Measurements from ENCODE around the gene EID2. TPM values are rescaled to one million over a fixed set of nuclear protein-coding genes. Genes with fewer than 3 reads are reported as not detected.
A peak's percentile ranks its signal among the peaks of the same experiment; 100 is the strongest.

The EID2 gene
- total and polyA plus RNA-seq, 2 of the 13 experiments (the other 11 are each of a cell fraction or from before 2014, with no cell fraction given) = 3.7 to 14.1 TPM

- TF ChIP-seq TRAFD1 (CRISPR knock-in tag; IDR thresholded peaks at IDR 0.05; ENCODE audit: borderline replicate concordance) = no peak
- no peak for TF ChIP-seq FOXO4 (CRISPR knock-in tag; conservative IDR thresholded peaks at IDR 0.05)
Observed at GRCh38 chr19:39515551-39516191, 24.3 kb downstream of the EID2 start (continued).

- H3K79me2 ChIP-seq (ENCODE audit: insufficient read depth, low read length) = no peaks in the 10 kb centered on the region
- H3K9ac ChIP-seq (ENCODE audit: insufficient read depth, low read depth, low read length) = no peak within 1 kb of the TSS
- H3K27me3 ChIP-seq (ENCODE audit: control insufficient read depth in 1 of 2, insufficient read depth in 2 of 2, low read length in 2 of 2) = peaks cover 1 to 36% of the 10 kb centered on the region in 2 experiments; a peak in 4 of 5 replicates
- peaks cover 18% of the 10 kb centered on the region for H3K4me1 ChIP-seq (ENCODE audit: insufficient read depth, low read length)
- intact Hi-C loops (cut with micrococcal nuclease; ENCODE audit: unreplicated experiment) (no loop called here), in situ Hi-C loops (cut with HindIII; ENCODE audit: extremely low pct_ligation_motif_present, low pct_unique_long_range_greater_than_20kb) (no loop called here)
- FAIRE-seq (no peak), ATAC-seq (peak; percentile 67), DNase-seq (ENCODE audit: low spot score) (no peak)
- WGBS (ENCODE audit: low lambda C conversion rate) = 2% methylated on average over 18 of the region's 56 CpGs
- H2AFZ ChIP-seq (ENCODE audit: low read length) = peak within 1 kb of the TSS; percentile 49
- H4K20me1 ChIP-seq (ENCODE audit: insufficient read depth, low read length) = no peaks in the 10 kb centered on the region
- no TSS peak for BruUV-seq (replicated peaks)
- no peaks in the 10 kb centered on the region for H3K36me3 ChIP-seq (replicated peaks in 1 of 2; ENCODE audit: control insufficient read depth in 1 of 2, insufficient read depth in 2 of 2, low read length in 2 of 2)
- no peak within 1 kb of the TSS for H3K27ac ChIP-seq (ENCODE audit: extremely low read length, insufficient read depth, low read length)
- H3K4me3 ChIP-seq (replicated peaks in 1 of 3; ENCODE audit: insufficient read depth in 1 of 3, low read depth in 2 of 3, low read length in 3 of 3) = peak within 1 kb of the TSS; percentile 65 to 83 (median 66)
- peak within 1 kb of the TSS; percentile 86 for H3K4me2 ChIP-seq (ENCODE audit: low read depth, low read length)
- H3K9me3 ChIP-seq (ENCODE audit: low read length) = no peaks in the 10 kb centered on the region
- ChIA-PET CTCF (ENCODE audit: low intra/inter-chr PET ratio, low total read pairs) (no interaction called here), POLR2A (interaction anchor here (0.8 to 1.6 kb wide), 2 partner anchors 10 to 17 kb away, joined by 3 to 5 read pairs; partner anchors contain the start of gene EID2B)
- peak in 1 of 2 experiments; percentile 39; a peak in 1 of 4 replicates for TF ChIP-seq HMGXB4 (CRISPR knock-in tag; IDR thresholded peaks at IDR 0.05; ENCODE audit: borderline replicate concordance in 1 of 2, low read depth in 1 of 2)
- 0 out of 2 replicates have a peak, but pooled peaks have one; percentile 52 for TF ChIP-seq EED (CRISPR knock-in tag; IDR thresholded peaks at IDR 0.05)
- TF ChIP-seq CEBPB (IDR thresholded peaks at IDR 0.05; ENCODE audit: borderline replicate concordance, low read depth, low read length) = no peak
- TF ChIP-seq ASH2L (IDR thresholded peaks at IDR 0.05; ENCODE audit: insufficient read length, low read depth, low read length) = no peak
- TF ChIP-seq GABPB1 (CRISPR knock-in tag; IDR thresholded peaks at IDR 0.05) = 0 out of 2 replicates have a peak, but pooled peaks have one; percentile 18
- TF ChIP-seq PHF21A (CRISPR knock-in tag; IDR thresholded peaks at IDR 0.05) = peak; percentile 53; the same call in 1 of the 2 replicates
- TF ChIP-seq ATF2 (CRISPR knock-in tag; IDR thresholded peaks at IDR 0.05) = 0 out of 2 replicates have a peak, but pooled peaks have one; percentile 34
- TF ChIP-seq ZFP37 (CRISPR knock-in tag; IDR thresholded peaks at IDR 0.05; ENCODE audit: borderline replicate concordance) = no peak
Observed at GRCh38 chr19:39514840-39515550, 25.0 kb downstream of the EID2 start, which contains the start of gene SELENOV. Gene SELENOV, plus strand, starts transcription at chr19:39515139. Its CDS starts 74 bp downstream, at chr19:39515213.

Measured in HepG2 (cell line).